ENCODE results near the gene NNT. TPM values are rescaled to one million over a fixed set of nuclear protein-coding genes. Genes with fewer than 3 reads are reported as not detected.

Gene NNT
- total and polyA plus RNA-seq, 2 of the 13 experiments (the other 11 are each of a cell fraction or from before 2014, with no cell fraction given) = 21.1 to 58.0 TPM

DNA sequence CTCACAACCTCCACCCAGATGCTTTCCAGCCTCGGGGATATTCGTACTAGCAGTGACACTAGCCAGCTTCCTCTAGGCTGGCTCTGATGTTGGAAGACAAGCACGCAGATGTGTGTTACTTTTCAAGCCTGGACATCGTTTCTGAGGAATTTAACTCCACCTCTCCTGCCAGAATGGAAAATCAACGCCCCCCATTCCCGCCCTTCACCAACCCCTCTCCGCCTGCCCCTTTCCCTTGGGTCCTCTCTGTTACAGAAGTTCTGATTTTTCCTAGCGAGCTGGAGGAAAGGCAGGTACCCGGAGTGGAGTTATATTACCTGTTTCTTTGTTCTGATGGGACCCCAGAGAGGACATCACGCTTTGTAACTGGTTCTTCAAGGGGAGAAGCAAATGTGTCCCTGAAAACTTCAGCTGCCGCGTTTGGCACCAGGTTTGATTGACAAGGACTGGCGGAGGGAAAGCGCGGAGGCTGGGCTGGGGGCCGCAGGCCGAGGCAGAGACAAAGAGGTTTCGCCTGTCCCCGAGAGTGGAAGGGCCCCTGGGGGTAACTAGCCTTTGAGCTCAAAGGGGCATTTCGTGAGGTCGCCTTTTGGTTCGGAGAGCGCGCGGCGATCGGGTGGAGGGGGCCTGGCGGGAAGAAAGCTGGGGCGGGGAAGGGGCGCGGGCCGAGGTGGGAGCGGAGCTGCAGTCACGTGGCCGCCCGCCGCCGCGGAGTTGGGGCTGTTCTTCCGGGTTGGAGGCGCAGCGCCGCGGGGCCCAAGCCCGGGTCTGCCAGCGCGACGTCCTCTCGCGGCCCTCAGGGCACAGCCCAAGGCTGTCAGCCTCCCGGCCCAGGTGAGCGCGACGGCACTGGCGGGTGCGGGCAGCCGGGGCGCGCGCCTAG lies at the start of gene NNT (continued):
- TF ChIP-seq, protein P1, sequence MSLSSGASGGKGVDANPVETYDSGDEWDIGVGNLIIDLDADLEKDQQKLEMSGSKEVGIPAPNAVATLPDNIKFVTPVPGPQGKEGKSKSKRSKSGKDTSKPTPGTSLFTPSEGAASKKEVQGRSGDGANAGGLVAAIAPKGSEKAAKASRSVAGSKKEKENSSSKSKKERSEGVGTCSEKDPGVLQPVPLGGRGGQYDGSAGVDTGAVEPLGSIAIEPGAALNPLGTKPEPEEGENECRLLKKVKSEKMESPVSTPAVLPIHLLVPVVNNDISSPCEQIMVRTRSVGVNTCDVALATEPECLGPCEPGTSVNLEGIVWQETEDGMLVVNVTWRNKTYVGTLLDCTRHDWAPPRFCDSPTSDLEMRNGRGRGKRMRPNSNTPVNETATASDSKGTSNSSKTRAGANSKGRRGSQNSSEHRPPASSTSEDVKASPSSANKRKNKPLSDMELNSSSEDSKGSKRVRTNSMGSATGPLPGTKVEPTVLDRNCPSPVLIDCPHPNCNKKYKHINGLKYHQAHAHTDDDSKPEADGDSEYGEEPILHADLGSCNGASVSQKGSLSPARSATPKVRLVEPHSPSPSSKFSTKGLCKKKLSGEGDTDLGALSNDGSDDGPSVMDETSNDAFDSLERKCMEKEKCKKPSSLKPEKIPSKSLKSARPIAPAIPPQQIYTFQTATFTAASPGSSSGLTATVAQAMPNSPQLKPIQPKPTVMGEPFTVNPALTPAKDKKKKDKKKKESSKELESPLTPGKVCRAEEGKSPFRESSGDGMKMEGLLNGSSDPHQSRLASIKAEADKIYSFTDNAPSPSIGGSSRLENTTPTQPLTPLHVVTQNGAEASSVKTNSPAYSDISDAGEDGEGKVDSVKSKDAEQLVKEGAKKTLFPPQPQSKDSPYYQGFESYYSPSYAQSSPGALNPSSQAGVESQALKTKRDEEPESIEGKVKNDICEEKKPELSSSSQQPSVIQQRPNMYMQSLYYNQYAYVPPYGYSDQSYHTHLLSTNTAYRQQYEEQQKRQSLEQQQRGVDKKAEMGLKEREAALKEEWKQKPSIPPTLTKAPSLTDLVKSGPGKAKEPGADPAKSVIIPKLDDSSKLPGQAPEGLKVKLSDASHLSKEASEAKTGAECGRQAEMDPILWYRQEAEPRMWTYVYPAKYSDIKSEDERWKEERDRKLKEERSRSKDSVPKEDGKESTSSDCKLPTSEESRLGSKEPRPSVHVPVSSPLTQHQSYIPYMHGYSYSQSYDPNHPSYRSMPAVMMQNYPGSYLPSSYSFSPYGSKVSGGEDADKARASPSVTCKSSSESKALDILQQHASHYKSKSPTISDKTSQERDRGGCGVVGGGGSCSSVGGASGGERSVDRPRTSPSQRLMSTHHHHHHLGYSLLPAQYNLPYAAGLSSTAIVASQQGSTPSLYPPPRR (CRISPR knock-in tag; IDR thresholded peaks at IDR 0.05; ENCODE audit: borderline replicate concordance) = no peak
- TF ChIP-seq CEBPG (CRISPR knock-in tag; IDR thresholded peaks at IDR 0.05) (no peak), LCORL (IDR thresholded peaks at IDR 0.05) (no peak), LCORL (CRISPR knock-in tag; IDR thresholded peaks at IDR 0.05) (no peak), SRY (CRISPR knock-in tag; IDR thresholded peaks at IDR 0.05) (peak; percentile 93), ZNF264 (CRISPR knock-in tag; IDR thresholded peaks at IDR 0.05) (peak; percentile 83), ZBTB20 (CRISPR knock-in tag; IDR thresholded peaks at IDR 0.05; ENCODE audit: borderline replicate concordance, low read depth) (no peak), GMEB2 (CRISPR knock-in tag; IDR thresholded peaks at IDR 0.05; ENCODE audit: low read depth) (no peak), YEATS4 (CRISPR knock-in tag; IDR thresholded peaks at IDR 0.05; ENCODE audit: borderline replicate concordance) (peak; percentile 95), CREB1 (IDR thresholded peaks at IDR 0.05) (no peak), CREB1 (CRISPR knock-in tag; IDR thresholded peaks at IDR 0.05) (no peak), ZNF616 (CRISPR knock-in tag; IDR thresholded peaks at IDR 0.05; ENCODE audit: low read depth) (no peak), ATF7 (IDR thresholded peaks at IDR 0.05) (no peak), ATF7 (CRISPR knock-in tag; IDR thresholded peaks at IDR 0.05) (no peak), FOSL2 (CRISPR knock-in tag; IDR thresholded peaks at IDR 0.05) (no peak), ELF1 (CRISPR knock-in tag; IDR thresholded peaks at IDR 0.05) (peak; percentile 83), U2AF2 (IDR thresholded peaks at IDR 0.05; ENCODE audit: low read depth, low read length) (no peak)
- TF ChIP-seq, protein P2, sequence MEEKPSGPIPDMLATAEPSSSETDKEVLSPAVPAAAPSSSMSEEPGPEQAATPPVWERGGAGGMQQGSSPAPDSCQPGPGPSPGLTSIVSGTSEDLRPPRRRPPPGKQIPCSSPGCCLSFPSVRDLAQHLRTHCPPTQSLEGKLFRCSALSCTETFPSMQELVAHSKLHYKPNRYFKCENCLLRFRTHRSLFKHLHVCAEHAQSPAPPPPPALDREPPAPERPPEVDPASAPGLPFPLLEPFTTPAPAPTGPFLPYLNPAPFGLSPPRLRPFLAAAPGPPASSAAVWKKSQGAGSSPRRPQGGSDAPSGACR (CRISPR knock-in tag; IDR thresholded peaks at IDR 0.05) = no peak
- TF ChIP-seq, protein P3, sequence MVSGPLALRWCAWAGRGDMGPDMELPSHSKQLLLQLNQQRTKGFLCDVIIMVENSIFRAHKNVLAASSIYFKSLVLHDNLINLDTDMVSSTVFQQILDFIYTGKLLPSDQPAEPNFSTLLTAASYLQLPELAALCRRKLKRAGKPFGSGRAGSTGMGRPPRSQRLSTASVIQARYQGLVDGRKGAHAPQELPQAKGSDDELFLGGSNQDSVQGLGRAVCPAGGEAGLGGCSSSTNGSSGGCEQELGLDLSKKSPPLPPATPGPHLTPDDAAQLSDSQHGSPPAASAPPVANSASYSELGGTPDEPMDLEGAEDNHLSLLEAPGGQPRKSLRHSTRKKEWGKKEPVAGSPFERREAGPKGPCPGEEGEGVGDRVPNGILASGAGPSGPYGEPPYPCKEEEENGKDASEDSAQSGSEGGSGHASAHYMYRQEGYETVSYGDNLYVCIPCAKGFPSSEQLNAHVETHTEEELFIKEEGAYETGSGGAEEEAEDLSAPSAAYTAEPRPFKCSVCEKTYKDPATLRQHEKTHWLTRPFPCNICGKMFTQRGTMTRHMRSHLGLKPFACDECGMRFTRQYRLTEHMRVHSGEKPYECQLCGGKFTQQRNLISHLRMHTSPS (CRISPR knock-in tag; IDR thresholded peaks at IDR 0.05; ENCODE audit: low read depth) = no peak
- TF ChIP-seq, protein P4, sequence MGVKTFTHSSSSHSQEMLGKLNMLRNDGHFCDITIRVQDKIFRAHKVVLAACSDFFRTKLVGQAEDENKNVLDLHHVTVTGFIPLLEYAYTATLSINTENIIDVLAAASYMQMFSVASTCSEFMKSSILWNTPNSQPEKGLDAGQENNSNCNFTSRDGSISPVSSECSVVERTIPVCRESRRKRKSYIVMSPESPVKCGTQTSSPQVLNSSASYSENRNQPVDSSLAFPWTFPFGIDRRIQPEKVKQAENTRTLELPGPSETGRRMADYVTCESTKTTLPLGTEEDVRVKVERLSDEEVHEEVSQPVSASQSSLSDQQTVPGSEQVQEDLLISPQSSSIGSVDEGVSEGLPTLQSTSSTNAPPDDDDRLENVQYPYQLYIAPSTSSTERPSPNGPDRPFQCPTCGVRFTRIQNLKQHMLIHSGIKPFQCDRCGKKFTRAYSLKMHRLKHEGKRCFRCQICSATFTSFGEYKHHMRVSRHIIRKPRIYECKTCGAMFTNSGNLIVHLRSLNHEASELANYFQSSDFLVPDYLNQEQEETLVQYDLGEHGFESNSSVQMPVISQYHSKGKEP (CRISPR knock-in tag; IDR thresholded peaks at IDR 0.05) = 0 out of 2 replicates have a peak, but pooled peaks have one; percentile 67

Measured in HepG2 (cell line).